Measurements from ENCODE around the gene LIMS1.
"Not testable (repeated sequence)": the region's sequence is repeated elsewhere in the genome, so short reads cannot be mapped to it uniquely, and the experiment has no call there.

LIMS1 gene, protein sequence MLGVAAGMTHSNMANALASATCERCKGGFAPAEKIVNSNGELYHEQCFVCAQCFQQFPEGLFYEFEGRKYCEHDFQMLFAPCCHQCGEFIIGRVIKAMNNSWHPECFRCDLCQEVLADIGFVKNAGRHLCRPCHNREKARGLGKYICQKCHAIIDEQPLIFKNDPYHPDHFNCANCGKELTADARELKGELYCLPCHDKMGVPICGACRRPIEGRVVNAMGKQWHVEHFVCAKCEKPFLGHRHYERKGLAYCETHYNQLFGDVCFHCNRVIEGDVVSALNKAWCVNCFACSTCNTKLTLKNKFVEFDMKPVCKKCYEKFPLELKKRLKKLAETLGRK

DNA sequence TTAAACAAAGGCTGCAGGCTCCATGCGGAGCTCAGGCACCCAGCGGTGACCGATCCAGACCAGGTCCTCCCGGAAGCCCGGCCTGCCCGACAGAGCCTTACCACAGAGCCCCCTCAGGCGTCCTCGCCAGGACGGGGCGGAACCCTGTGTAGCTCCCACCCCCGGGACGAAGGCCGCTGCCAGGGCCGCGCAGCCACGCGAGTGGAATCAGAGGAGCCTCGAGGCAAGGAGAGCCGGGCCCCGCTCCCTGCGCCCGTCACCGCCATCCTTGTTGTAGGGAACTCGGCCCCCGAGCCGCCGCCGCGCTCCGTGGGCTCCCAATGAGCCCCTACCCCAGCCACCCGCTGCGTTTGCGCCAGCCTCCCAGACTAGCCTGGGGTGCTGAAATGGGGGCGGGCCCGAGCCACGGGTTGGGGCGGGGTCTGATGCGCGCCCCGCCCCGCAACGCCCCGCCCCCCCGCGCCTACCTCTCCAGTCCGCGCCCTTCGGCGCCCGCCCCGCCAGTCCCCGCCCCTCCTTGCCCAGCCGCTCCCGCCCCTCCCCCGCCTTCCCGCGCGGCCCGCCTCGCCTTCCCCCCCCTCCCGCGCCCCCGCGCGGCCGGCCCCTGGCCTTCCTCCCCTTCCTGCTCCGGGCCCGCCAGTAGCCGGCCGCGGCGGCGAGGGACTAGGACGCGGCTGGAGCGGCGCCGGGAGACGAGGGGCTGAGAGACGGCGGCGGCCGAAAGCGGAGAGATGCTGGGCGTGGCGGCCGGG is at the start of gene LIMS1:
Gene LIMS1, plus strand, starts transcription at position 639 of the 752 bp plus-strand sequence. Its CDS starts 93 bp downstream, at position 732.
- H3K27ac ChIP-seq: peak within 1 kb of the TSS; percentile 93
- DNase-seq (ENCODE audit: low read depth, low spot score): no peak

DNA sequence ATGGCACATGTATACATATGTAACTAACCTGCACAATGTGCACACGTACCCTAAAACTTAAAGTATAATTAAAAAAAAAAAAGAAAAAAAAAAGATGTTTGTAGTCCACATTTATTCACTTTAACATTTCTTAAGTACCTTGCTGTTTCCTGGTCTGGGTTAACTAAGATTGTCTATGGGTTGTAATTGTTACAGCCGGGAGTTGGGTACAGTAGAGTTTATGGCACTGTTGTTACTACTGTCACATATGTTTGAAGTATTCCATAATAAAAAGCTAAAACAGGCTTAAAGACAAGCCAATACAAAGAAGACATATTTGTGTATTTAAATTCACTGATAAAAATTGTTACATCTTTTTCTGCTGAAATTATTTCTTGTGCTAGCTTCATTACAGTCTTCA is 49.0 kb upstream of the LIMS1 start:
- no peak overlapping the region for H3K27ac ChIP-seq
- no peak for DNase-seq (ENCODE audit: low read depth, low spot score)

DNA sequence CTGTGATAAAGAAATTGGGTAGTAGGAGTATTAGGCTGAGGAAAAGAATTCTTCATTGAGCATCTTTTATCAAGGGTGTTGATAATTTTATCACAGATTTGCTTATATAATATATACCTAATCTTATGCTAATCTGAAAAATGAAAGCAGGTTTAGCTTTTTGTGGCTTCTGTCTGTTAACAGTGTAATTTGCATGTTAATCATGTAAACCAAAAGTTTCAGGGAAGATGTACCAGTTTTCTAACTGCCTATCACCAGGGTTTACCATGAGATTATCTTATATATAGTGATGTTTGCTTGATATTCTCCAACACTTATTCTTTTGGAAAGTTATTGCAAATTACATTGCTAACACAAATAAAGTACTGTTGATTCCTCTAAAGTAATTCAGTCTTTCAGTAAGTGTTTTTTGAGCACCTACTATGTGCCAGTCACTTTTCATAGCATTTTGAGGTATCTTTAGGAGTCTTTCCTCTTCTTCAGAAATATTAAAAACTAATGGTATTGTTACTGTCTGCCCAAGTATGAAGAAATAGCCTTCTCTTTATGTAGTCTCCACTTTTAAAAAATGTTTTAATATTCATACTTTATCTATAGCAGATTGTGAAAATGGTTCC is 43.7 kb upstream of the LIMS1 start:
- no peak for DNase-seq (ENCODE audit: low read depth, low spot score)
- H3K27ac ChIP-seq: no peak overlapping the region

DNA sequence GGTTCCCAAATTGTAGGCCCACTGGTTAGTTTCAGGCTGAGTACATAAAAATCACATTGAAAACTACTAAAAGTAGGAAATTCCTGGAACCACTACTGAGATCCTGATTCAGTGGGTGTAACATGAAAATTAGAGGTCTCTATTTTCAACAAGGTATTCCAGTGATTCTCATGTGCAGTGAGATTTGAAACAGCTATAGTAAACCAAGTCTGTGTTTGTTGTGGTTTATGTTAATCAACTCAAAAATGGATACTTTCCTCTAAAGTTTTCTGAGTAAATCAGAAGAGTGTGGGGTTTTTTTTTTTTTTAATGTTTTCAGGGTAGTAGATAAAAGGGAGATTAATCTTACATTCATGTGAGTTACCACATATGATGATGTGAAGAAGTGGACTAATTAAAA is 42.4 kb upstream of the LIMS1 start:
- peak overlapping the region; percentile 30 for H3K27ac ChIP-seq
- no peak for DNase-seq (ENCODE audit: low read depth, low spot score)

DNA sequence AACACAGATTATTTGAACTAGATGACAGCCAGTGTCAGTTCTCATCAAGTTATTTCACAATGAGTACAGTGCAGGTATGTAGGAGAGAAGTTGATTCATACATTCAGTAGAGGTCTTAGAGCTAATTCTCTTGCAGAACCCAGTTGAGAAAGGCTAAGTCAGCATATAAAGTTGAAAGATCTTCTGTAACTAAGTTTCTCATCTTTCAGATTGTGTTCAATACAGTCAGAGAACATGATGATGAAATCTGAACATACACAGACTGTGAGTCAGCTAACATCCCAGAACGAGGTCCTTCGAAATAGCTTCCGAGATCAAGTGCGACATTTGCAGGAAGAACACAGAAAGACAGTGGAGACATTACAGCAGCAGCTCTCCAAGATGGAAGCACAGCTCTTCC is 41.9 kb upstream of the LIMS1 start:
- DNase-seq (ENCODE audit: low read depth, low spot score): peak; percentile 64
- H3K27ac ChIP-seq: peak overlapping the region; percentile 30

DNA sequence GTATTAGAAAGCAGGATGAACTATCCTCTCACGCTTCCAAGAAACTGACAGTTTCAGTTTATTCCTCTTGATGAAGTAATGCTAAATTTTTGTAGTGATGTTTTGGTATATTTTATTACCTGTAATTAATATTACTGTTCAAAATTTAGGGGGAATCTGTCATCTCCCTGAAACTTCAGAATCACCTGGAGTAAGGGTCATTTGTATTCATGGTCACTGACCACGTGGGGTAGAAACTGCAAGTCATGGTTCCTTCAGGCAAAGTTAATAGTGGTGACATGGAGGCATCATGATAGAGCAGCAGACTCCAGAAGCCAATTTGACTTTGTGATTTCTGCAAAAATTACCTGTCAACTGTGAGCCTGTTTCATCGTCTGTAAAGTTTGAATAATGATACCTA is 38.1 kb upstream of the LIMS1 start:
- not testable (repeated sequence) for H3K27ac ChIP-seq; DNase-seq (ENCODE audit: low read depth, low spot score)

DNA sequence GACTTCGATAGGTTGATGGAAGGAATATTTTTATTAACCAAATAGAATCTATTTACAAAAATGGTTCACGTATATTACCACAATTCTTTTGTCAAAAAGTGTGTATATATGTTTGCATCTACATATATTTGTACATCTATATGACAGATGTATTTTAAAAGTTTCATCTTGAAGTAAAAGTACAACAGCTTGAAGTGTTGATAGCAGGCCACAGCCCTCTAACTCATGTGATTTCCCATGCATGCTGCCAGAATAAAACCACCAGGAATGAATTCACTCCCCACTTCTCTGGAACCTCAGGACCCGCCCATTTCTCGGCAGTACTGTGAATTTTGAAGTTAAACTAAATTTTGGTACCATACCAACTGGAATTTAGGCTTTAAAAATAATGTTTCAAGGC is 26.6 kb upstream of the LIMS1 start:
- H3K27ac ChIP-seq; DNase-seq (ENCODE audit: low read depth, low spot score): not testable (repeated sequence)

DNA sequence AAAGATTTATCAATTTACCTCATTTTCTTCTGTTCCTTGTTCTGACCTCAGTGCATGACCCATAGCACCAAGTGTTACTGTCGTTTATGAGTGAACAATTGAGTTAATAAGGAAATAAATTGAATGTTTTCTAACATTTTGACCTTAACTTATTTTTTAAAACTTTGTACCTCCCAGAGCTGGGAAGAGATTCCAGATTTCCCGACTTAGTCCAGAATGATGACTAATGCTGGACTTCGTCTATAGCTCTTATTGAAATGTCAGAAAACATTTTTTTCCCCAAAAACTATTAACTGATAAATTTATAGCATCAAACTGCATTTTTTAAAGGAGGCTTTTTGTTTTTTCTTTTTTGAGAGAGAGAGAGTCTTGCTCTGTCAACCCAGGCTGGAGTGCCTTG is 21.8 kb upstream of the LIMS1 start:
- not testable (repeated sequence) for H3K27ac ChIP-seq; DNase-seq (ENCODE audit: low read depth, low spot score)

DNA sequence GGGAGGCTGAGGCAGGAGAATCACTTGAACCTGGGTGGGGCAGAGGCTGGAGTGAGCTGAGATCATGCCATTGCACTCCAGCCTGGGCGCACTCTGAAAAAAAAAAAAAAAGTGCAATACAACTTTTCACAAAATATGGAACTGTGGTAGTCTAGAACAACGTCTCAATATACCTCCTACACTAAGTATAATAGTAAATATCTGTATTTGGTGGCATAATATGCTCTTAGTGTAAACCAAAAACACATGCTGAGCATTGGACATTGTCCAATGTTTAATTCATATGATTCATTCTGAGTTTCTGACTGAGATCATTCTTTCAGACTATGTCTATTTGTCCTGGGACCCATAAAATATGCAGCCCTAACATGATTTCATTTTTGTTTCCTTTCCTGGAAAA is 19.8 kb upstream of the LIMS1 start:
- DNase-seq (ENCODE audit: low read depth, low spot score): not testable (repeated sequence)
- peak overlapping the region; percentile 42 for H3K27ac ChIP-seq

DNA sequence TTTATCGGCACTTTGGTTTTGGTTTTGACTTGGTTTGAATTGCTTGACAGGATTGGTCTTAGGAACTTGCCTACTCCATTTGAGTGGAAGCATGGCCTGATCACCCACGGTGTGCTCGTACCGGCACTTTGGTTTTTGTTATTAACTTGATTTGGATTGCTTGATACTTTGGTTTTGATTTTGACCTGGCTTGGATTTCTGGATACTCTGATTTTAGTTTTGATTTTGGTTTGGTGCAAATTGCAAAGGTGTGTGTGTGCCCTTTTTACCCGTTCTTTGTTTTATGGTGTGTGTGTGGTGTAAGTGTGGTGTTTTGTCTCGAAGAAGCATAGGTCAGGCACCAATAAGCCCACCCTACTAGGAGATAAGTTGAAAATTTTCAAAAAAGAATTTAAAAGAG is 9.6 kb upstream of the LIMS1 start:
- not testable (repeated sequence) for DNase-seq (ENCODE audit: low read depth, low spot score); H3K27ac ChIP-seq

DNA sequence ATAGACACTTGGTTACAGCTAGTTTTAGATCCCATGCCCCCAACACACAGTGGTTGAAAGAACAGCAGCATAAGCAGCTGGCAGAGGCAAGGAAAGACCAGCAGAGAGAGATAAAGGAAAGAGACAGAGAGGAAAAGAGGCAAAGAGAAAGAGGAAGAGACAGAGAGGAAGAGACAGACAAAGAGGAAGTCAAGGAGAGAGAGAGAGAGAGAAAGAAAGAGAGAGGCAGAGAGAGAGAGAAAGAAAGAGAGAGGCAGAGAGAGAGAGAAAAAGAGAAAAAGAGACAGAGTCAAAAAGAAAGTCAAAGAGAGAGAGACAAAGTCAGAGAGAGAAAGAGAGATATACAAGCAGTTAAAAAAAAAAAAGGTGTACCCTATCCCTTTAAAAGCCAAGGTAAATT is 9.0 kb upstream of the LIMS1 start:
- H3K27ac ChIP-seq; DNase-seq (ENCODE audit: low read depth, low spot score): not testable (repeated sequence)

DNA sequence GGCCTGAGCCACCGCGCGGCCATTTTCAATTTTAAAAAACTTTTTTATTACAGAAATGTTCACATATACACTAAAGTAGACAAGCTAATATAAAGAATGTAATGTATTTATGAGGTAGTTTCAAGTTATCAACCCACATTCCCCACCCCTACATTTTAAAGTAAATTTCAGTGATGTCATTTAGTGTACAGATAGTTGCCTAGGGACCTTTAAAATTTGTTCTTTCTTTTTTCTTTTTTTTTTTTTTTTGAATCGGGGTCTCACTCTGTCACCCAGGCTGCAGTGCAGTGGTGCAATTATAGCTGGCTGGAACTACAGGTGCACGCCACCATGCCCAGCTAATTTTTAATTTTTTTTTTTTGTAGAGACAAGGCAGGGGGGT is 2.6 kb upstream of the LIMS1 start:
- H3K27ac ChIP-seq: no peak overlapping the region
- no peak for DNase-seq (ENCODE audit: low read depth, low spot score)

DNA sequence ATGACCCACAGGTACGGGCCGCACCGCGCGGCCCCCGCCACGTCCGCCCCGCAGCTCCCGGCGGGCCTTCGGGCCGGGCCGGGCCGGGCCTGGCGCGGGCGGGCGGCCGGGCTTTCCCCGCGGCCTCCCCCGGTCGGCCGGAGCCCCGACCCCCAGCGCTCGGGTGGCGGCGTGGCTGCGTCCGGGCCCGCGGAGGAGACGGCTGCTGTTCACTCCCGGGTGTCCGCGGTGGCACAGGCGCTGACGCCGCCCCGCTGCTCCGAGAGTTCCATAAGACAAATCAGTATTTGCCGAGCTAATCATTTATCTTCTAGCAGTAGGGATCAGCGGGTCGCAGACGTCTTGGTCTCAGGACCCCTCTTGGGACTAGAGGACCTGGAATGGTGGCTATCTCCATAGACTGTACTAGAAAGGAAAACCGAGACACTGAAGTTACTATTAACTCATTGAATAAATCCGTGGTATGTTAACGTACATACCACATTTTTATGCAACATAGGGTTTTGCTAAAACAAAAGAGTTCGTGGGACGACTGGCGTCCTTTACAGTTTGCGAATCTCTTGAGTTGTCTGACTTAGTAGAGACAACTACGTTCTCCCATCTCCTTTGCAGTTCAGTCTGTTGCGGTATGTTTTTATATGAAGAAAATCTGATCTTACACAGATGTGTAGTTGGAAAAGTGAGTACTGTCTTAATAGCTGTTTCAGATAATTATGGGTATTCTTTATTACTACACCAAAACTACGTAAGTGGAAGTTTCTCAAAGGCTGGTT is 500 bp downstream of the LIMS1 start:
- no peak for DNase-seq (ENCODE audit: low read depth, low spot score)
- H3K27ac ChIP-seq: peak overlapping the region; percentile 93

DNA sequence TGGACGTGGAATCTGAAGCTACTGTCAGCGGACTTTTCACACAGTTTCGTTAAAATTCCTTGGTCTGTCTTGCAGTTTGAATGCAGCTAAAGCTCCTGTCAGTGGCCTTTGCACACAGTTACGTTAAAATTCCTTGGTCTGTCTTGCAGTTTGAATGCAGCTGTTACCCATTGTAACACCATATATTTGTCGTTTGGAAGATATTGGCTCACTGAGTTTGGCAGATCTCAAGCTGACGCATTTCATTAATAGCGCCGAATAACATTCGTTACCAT is 1.0 kb downstream of the LIMS1 start:
- H3K27ac ChIP-seq: peak overlapping the region; percentile 93

DNA sequence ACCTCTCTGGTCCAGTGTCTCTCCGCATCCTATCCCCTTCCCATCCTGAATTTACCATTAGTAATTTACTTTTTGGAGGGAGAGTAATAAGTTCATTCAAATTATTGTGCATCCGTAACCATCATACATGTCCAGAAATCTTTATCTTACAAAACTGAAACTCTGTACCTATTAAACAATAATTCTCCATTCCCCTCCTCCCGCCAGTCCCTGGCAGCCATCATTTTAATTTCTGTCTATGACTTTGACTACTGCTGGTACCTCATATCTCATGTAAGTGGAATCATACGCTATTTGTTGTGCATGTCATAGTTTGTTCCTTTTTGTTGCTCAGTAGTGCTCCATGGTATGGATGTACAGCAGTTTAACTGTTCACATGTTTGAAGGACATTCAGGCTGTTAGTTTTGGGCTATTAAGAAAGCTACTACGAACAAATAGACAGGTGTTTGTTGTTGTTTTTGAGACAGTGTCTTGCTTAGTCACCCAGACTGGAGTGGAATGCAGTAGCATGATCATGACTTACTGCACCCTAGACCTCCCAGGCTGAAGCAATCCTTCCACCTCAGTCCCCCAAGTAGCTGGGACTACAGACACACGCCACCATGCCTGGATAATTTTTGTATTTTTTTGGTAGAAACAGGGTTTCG is 2.0 kb downstream of the LIMS1 start:
- DNase-seq (ENCODE audit: low read depth, low spot score): no peak
- H3K27ac ChIP-seq: no peak overlapping the region

More for the DNA sequence above, 1.0 kb downstream of the LIMS1 start:
- DNase-seq (ENCODE audit: low read depth, low spot score): no peak

DNA sequence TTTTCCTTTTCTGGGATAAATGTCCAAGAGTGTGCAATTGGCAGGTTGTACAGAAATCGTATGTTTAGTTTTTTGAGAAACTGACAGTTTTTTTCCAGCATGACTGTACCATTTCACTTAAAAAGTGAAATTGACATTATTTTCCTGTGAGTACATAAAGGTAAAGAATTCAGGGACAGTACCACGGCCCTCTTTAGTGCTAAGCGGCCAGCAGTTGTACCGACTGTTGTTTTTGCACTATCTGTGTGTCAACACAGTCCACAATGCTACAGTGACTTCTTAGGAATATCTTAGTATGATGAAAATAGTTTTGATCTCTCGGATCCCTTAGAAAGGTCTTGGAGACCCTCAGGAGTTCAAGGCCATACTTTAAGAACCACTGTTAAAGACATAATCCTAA is 2.6 kb downstream of the LIMS1 start:
- H3K27ac ChIP-seq: no peak overlapping the region
- DNase-seq (ENCODE audit: low read depth, low spot score): no peak

DNA sequence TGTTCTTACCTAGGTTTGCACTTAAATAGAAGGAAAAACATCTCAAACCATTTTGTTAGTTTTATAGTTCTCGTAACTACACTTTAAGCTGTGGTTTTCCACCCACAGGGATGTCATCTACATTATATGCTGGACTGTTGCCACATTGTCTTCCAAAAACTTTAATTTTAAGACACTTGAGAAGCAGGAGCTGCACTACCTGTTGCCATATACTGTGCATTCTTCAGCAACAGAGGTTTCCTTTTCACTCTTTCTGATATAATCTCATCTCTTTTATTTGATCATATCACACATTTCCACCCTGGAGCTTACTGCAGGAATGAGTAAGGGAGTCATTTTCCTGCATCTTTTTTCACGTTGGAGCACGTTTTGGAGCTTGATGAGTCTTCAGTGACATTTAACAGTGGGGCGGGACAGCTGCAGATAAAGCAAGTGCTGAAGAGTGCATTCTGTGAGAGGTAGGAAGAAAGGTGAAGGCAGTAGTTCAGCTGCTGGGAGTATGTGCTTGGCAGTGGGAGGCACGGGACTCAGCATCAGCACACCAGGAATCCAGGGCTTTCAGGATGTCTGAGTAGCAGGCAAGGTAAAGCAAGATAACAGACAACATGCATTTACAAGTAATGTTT is 3.8 kb downstream of the LIMS1 start:
- peak; percentile 40 for DNase-seq (ENCODE audit: low read depth, low spot score)
- H3K27ac ChIP-seq: peak overlapping the region; percentile 17

DNA sequence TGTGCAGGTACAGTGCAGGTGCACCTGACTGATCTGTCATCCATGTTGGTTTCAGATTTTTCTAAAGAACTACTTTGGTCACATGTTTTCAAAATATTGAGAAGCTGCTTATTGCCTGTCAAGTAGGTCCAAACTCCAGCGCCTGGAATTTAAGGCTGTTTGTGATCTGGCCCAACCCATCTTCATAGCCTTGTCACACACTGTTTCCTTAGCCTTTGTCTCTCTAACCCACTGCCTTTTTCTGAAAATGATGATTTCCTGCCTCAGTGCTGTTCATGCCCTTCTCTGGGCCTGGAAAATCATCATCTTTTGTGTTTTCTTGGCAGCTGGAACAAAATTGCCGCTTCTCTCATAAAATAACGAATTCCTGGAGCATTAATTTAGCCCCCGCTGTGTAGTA is 7.2 kb downstream of the LIMS1 start:
- no peak overlapping the region for H3K27ac ChIP-seq
- no peak for DNase-seq (ENCODE audit: low read depth, low spot score)

DNA sequence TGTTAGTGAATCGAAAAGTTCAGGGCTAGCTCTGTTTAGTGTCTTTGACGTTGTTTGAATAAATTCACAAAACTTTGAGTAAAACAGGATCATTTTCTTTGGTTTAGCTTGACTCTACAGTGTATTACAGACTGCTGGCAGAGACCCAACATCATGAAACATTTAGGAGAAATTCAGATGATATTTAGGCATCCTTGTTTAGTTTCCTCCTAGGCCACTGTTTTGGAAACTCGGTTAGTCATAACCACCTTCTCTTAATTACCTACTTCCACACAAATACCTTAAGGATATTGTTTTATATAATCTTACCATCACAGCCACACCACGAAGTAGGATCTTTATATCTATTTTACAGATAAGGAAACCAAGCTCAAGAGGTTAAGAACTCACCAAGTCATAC is 7.8 kb downstream of the LIMS1 start:
- DNase-seq (ENCODE audit: low read depth, low spot score): no peak
- H3K27ac ChIP-seq: no peak overlapping the region

DNA sequence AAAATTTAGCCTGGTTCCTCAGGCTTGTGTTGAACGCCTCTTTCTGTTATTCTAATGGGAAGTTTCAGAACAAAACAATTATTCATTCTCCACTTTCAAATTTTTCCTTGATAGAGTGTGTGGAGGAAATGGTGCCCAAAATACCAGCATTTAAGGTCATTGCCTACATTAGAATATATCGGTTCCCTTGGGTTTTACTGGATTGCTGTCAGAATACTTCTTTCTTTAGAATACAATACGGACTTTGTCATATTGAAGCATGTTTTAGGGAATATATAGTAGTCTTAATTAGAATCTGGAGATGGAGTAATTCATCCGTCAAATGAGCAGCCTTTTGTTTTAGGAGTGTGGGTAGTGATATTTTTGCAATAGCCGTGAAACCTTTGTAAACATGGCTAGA is 13.3 kb downstream of the LIMS1 start:
- H3K27ac ChIP-seq: no peak overlapping the region
- no peak for DNase-seq (ENCODE audit: low read depth, low spot score)
